Karpas-422 (cell line): ENCODE results near the gene BLVRA. TPM values are rescaled to one million over a fixed set of nuclear protein-coding genes. Genes with fewer than 3 reads are reported as not detected.

Experiments used
- DNase-seq: peaks from one replicate; pipeline ENCODE4 v3.0.0-alpha.2; 2015
- H2AFZ ChIP-seq: fragments of 200-600 bp; sonication (generic); 2 replicates; pipeline ENCODE4 v1.6.1; 2014; ENCODE audit warnings: antibody characterized with exemption, low read length, mixed read lengths
- H3K27ac ChIP-seq: fragments of 200-600 bp; sonication (generic); 2 replicates; pipeline ENCODE4 v1.5.1; 2014; ENCODE audit warnings: mild to moderate bottlenecking, low read length, moderate library complexity
- H3K27me3 ChIP-seq: fragments of 200-600 bp; sonication (generic); 2 replicates; pipeline ENCODE4 v1.6.1; 2014; ENCODE audit warnings: low read length, mixed read lengths
- H3K36me3 ChIP-seq: fragments of 200-600 bp; sonication (generic); 2 replicates; pipeline ENCODE4 v1.6.1; 2014; ENCODE audit warnings: low read length, mixed read lengths; ENCODE audit not compliant: insufficient read depth
- H3K4me1 ChIP-seq: fragments of 200-600 bp; sonication (generic); 2 replicates; pipeline ENCODE4 v1.6.1; 2014; ENCODE audit warnings: mild to moderate bottlenecking, low read length, mixed read lengths
- H3K4me2 ChIP-seq: fragments of 200-600 bp; sonication (generic); 2 replicates; pipeline ENCODE4 v1.6.1; 2014; ENCODE audit warnings: low read length, low read depth, mild to moderate bottlenecking; ENCODE audit not compliant: poor library complexity, severe bottlenecking
- H3K4me3 ChIP-seq: fragments of 200-600 bp; sonication (generic); 2 replicates; pipeline ENCODE4 v1.5.1; 2014; ENCODE audit warnings: mild to moderate bottlenecking, antibody characterized with exemption, low read length, mixed read lengths
- H3K79me2 ChIP-seq: fragments of 200-600 bp; sonication (generic); 2 replicates; pipeline ENCODE4 v1.6.1; 2014; ENCODE audit warnings: mild to moderate bottlenecking, low read length, mixed read lengths
- H3K9ac ChIP-seq: fragments of 200-600 bp; sonication (generic); 2 replicates; pipeline ENCODE4 v1.6.0; 2014; ENCODE audit warnings: low read length
- H3K9me2 ChIP-seq: fragments of 200-600 bp; sonication (generic), shearing (Covaris generic); replicated peaks from 2 replicates; pipeline ENCODE4 v1.6.0; 2014; ENCODE audit warnings: mild to moderate bottlenecking, low read length, moderate library complexity; ENCODE audit not compliant: insufficient read depth
- H3K9me3 ChIP-seq: fragments of 300-700, 200-600 bp; sonication (generic); 2 replicates; pipeline ENCODE4 v1.6.1; 2014; ENCODE audit warnings: low read length, mixed read lengths
- H4K20me1 ChIP-seq: fragments of 200-600 bp; sonication (generic); 2 replicates; pipeline ENCODE4 v1.6.1; 2014; ENCODE audit warnings: mild to moderate bottlenecking, antibody characterized with exemption, low read length, low read depth; ENCODE audit not compliant: insufficient read depth
- total RNA-seq: library from RNA; depleted of rRNA; stranded (reverse); fragments of >200 nt; shearing (Covaris generic); gene quantifications from 2 replicates; pipeline ENCODE4 v1.2.3, GENCODE V29; 2014; ENCODE audit warnings: low replicate concordance

Gene BLVRA
- total RNA-seq, 1 experiment from 2014 or later: not detected

- Histone ChIP-seq H3K4me1 (peaks cover 4% of the 10 kb centered on the region; the same call in 1 of the 2 replicates), H3K4me3 (no peak overlapping the region), H2AFZ (no peak overlapping the region), H3K9me3 (no peaks in the 10 kb centered on the region), H3K9ac (no peak overlapping the region), H3K9me2 (no peaks in the 10 kb centered on the region), H3K27me3 (no peaks in the 10 kb centered on the region), H3K36me3 (no peaks in the 10 kb centered on the region), H4K20me1 (no peaks in the 10 kb centered on the region), H3K79me2 (no peaks in the 10 kb centered on the region), H3K4me2 (no peak overlapping the region), H3K27ac (no peak overlapping the region)
- DNase-seq: no peak
Measured at GRCh38 chr7:43754596-43754995, 3.9 kb upstream of the BLVRA start.

DNA sequence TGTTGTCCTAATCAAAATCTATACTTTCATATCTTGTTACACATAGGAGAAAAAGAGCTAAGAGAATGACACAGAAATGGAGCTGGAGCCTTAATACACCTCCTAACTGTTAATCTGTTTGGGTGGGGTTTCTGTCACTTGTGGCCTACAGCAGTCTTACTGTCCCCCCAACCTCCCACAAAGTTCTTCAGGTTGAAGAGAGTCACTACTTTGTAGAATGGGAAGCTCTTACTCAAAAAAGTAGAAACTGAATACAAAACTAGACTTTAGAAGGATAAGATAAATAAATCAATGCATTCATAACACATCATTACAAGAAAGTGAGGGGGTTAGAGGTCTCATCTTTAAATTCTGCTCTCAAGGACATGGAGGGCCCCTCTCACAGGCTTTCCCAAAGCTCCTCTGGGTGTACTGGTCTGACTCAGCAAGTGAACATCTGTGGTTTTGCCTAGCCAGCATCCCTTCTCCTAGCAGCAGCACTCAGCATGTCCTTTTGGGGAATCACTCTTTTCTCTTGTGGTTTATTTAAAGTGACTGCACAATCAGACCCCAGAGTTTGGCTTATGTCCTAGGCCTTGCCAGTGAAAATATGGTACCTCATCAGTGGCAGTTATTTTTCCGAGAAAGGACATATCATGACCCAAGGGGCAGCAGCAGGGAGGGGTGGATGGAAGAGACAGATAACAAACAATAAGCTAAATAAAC lies 2.0 kb upstream of the BLVRA start:
- Histone ChIP-seq H3K4me3 (no peak overlapping the region), H4K20me1 (no peaks in the 10 kb centered on the region), H3K79me2 (no peaks in the 10 kb centered on the region), H3K36me3 (no peaks in the 10 kb centered on the region), H3K9me2 (no peaks in the 10 kb centered on the region), H3K27me3 (no peaks in the 10 kb centered on the region), H3K4me1 (peaks cover 4% of the 10 kb centered on the region; the same call in 1 of the 2 replicates), H3K9ac (no peak overlapping the region), H3K9me3 (no peaks in the 10 kb centered on the region), H2AFZ (no peak overlapping the region), H3K27ac (no peak overlapping the region), H3K4me2 (no peak overlapping the region)
- no peak for DNase-seq

DNA sequence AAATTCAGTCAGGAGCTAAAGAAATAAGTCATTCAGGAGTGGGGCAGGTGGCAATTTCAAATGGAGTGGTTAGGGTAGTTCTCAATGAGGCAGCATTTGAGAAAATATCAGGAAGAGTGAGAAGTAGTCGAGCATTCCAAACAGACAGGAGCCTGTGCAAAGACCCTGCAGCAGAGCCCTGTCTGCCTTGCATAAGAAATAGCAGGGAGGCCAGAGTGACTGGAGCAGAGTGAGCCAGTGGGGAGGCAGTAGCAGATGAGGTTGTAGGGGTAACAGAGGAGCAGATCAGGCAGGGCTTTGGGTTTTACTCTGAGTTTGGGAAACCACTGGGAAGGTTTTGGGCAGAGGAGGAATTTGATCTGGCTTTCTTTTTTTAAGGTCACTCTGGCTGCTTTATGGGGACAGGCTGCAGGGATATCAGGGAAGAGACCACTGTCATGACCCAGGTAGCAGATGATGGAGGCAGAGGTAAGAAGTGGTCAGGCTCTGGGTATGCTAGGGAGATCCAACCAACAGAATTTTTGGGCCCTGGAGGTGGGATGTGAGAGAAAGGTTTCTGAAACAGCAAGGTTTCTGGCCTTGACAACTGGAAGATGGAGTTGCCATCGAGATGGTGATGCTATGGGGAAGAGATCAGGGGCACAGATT lies 1.3 kb upstream of the BLVRA start:
- DNase-seq: no peak
- H4K20me1 ChIP-seq: no peaks in the 10 kb centered on the region
- H3K27ac ChIP-seq: no peak overlapping the region
- H3K36me3 ChIP-seq: no peaks in the 10 kb centered on the region
- H3K9me3 ChIP-seq: no peaks in the 10 kb centered on the region
- no peaks in the 10 kb centered on the region for H3K27me3 ChIP-seq
- H3K4me3 ChIP-seq: no peak overlapping the region
- no peak overlapping the region for H2AFZ ChIP-seq
- H3K4me2 ChIP-seq: no peak overlapping the region
- H3K79me2 ChIP-seq: no peaks in the 10 kb centered on the region
- H3K9me2 ChIP-seq: no peaks in the 10 kb centered on the region
- H3K9ac ChIP-seq: no peak overlapping the region
- H3K4me1 ChIP-seq: peaks cover 4% of the 10 kb centered on the region; the same call in 1 of the 2 replicates

DNA sequence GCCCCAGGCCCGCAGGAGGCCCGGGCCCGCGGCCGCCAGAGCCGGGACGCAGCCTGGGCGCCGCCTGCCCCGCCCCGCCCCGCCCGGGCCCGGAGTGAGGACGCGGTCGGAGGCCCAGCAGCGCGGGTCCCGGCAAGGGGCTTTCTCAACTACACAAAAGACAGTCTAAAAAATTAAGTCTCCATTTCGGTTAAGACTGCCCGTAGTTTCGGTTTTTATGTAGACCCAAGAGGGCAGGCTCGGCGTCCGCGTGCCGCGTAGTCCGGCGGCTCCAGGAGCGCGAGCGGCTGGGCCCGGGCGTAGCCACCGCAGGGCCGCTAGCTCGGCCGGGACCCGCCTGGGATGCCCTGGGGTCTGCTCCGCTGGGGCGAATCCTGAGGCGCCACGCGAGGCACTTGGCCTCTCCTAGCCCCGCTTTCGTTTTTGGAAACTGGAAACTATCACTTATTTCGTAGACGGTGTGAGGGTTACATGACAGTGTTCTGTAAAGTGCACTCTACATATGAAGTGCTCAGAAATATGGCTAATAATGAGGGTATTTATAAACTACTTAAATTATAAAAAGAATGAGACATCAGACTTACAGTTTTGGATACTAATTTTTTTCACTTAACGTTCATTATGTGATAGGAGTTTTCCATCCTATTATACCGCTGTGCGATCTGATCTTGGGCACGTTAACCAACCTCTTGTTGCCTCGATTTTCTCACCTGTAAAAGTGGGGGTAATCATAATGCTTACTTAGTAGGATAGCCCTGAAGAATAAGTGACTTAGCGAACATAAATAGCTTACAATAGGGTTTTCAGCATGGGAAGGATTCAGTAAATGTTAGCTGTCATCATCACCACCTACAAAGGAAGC lies 573 bp downstream of the BLVRA start:
- Histone ChIP-seq H3K27me3 (no peaks in the 10 kb centered on the region), H2AFZ (peak overlapping the region; percentile 49; the same call in 1 of the 2 replicates)

DNA sequence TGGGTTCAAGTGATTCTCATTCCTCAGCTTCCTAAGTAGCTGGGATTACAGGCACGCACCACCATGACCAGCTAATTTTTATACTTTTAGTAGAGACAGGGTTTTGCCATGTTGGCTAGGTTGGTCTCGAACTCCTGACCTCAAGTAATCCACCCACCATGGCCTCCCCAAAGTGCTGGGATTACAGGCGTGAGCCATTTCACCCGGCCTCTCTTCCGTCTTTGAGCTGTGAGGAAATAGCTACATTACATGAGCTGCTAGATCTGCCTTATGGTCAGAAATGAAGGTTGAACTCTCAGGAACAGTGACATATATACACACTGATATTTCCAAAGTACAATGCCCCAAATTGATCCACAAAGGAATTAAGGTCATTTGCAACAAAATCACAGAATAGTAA lies 2.4 kb downstream of the BLVRA start:
- Histone ChIP-seq H3K9ac (no peak overlapping the region), H3K4me1 (peaks cover 20% of the 10 kb centered on the region), H3K27ac (no peak overlapping the region), H3K9me3 (no peaks in the 10 kb centered on the region), H3K27me3 (no peaks in the 10 kb centered on the region), H3K4me3 (no peak overlapping the region), H3K9me2 (no peaks in the 10 kb centered on the region), H4K20me1 (no peaks in the 10 kb centered on the region), H3K4me2 (no peak overlapping the region), H3K79me2 (no peaks in the 10 kb centered on the region), H2AFZ (no peak overlapping the region), H3K36me3 (no peaks in the 10 kb centered on the region)
- DNase-seq: no peak

More for the DNA sequence above, 573 bp downstream of the BLVRA start:
- Histone ChIP-seq H3K9me3 (no peaks in the 10 kb centered on the region), H3K4me2 (peak overlapping the region; percentile 67), H3K9me2 (no peaks in the 10 kb centered on the region), H3K4me3 (peak overlapping the region; percentile 63), H3K36me3 (no peaks in the 10 kb centered on the region), H3K9ac (peak overlapping the region; percentile 54), H3K27ac (no peak overlapping the region), H3K79me2 (no peaks in the 10 kb centered on the region), H3K4me1 (peaks cover 10% of the 10 kb centered on the region), H4K20me1 (no peaks in the 10 kb centered on the region)
- no peak for DNase-seq

- Histone ChIP-seq H4K20me1 (no peaks in the 10 kb centered on the region), H3K4me2 (no peak overlapping the region), H3K4me1 (peaks cover 20% of the 10 kb centered on the region), H3K27me3 (no peaks in the 10 kb centered on the region), H3K4me3 (no peak overlapping the region), H3K36me3 (no peaks in the 10 kb centered on the region), H3K9me2 (no peaks in the 10 kb centered on the region), H3K9me3 (no peaks in the 10 kb centered on the region), H2AFZ (no peak overlapping the region), H3K79me2 (no peaks in the 10 kb centered on the region), H3K9ac (no peak overlapping the region), H3K27ac (no peak overlapping the region)
- no peak for DNase-seq
Measured at GRCh38 chr7:43761382-43761781, 2.9 kb downstream of the BLVRA start.

GRCh38 chr7:43761938-43762692 lies 3.6 kb downstream of the BLVRA start:
- Histone ChIP-seq H3K9me2 (no peaks in the 10 kb centered on the region), H3K4me3 (no peak overlapping the region), H2AFZ (no peak overlapping the region), H3K4me1 (peaks cover 20% of the 10 kb centered on the region), H3K27ac (no peak overlapping the region), H3K9ac (no peak overlapping the region), H3K9me3 (no peaks in the 10 kb centered on the region), H4K20me1 (no peaks in the 10 kb centered on the region), H3K27me3 (no peaks in the 10 kb centered on the region), H3K79me2 (no peaks in the 10 kb centered on the region), H3K4me2 (no peak overlapping the region), H3K36me3 (no peaks in the 10 kb centered on the region)
- no peak for DNase-seq
